Psoas muscle (tissue), 8 donors: ENCODE data around the gene PCDH15. TPM values are rescaled to one million over a fixed set of nuclear protein-coding genes. Genes with fewer than 3 reads are reported as not detected.

Experiments used
- ATAC-seq, 4 donors: fragments of 200-7000 bp; cut with Tn5 transposase; one replicate each; pipeline ENCODE4 v1.9.1; 2020; ENCODE audit warnings: moderate library complexity in 3 of 4, mild to moderate bottlenecking in 2 of 4
- DNase-seq, 2 donors: peaks; one replicate each; pipeline ENCODE4 v3.0.0-alpha.2; 2020
- H3K27ac ChIP-seq: fragments of 200-600 bp; one replicate; pipeline ENCODE4 v1.8.0; 2022
- H3K27me3 ChIP-seq, 3 donors: fragments of 200-600 bp in 1 of 3; one replicate each; pipeline versions ENCODE4 v1.6.1 to v1.8.0; 2013 to 2022; ENCODE audit warnings: low read length in 2 of 3, mild to moderate bottlenecking in 2 of 3, moderate library complexity in 1 of 3; ENCODE audit not compliant: insufficient read depth in 3 of 3
- H3K36me3 ChIP-seq, 2 donors: fragments of 200-600 bp in 1 of 2; one replicate each; pipeline versions ENCODE4 v1.6.1 to v1.8.0; 2013 to 2022; ENCODE audit warnings: low read depth in 1 of 2, mild to moderate bottlenecking in 1 of 2, moderate library complexity in 1 of 2; ENCODE audit not compliant: insufficient read depth in 1 of 2
- H3K4me1 ChIP-seq: fragments of 200-600 bp; one replicate; pipeline ENCODE4 v1.8.0; 2022
- H3K4me3 ChIP-seq: fragments of 200-600 bp; one replicate; pipeline ENCODE4 v1.8.0; 2022; ENCODE audit warnings: mild to moderate bottlenecking
- H3K9me3 ChIP-seq: fragments of 200-600 bp; one replicate; pipeline ENCODE4 v1.8.0; 2022
- CTCF ChIP-seq: fragments of 200-600 bp; IDR thresholded peaks from one replicate; pipeline ENCODE4 v1.8.0; 2022; ENCODE audit warnings: antibody characterized with exemption
- WGBS, 3 donors: extraction: QIAGEN DNeasy Blood & Tissue Kit; methylation state at CpG; one replicate each; pipeline versions ENCODE4 v1.1.6 to v1.1.7; 2013; 5-methylcytosine and 5-hydroxymethylcytosine counted together
- intact Hi-C, 2 donors: fragments of 100-400 bp; cut with DNase I; formaldehyde crosslinking; loops; one replicate each; pipeline versions ENCODE4 v1.11.0 to v1.14.2; 2022
- polyA plus RNA-seq, 3 donors: library from polyadenylated mRNA; stranded (reverse); fragments of 200-250 nt; gene quantifications; one replicate each; pipeline ENCODE4 v1.2.3, GENCODE V29; 2013
- total RNA-seq, 4 donors: library from RNA; stranded (reverse); fragmentation: NEBNext Ultra II Directional in 2 of 4; extraction: Animal tissue kit (Norgen Biotek cat#: 25700) in 2 of 4; gene quantifications; one replicate each; pipeline versions ENCODE4 v1.2.1 to v1.2.4, GENCODE V29; 2021 to 2023
- donor health status: healthy with polysubstance abuse.
- donor health status: DM: no; HTN: no; CAD: no; lungs with moderate emphysema.
- donor health status: Bipolar disorder and iron deficiency.
- donor health status: healthy.
- donor health status: DM: yes; HTN: yes; CAD: no.
- donor health status: DM: no; HTN: no; CAD: no.
- donor health status: DM: no; HTN: no; CAD: no.
- donor health status: DM: yes; HTN: yes; CAD: no.

PCDH15 gene
- total and polyA plus RNA-seq, 7 donors: not detected

GRCh38 chr10:54769051-54769450, 32.0 kb downstream of the PCDH15 start:
- H3K4me3 ChIP-seq: no peak overlapping the region
- H3K9me3 ChIP-seq: no peaks in the 10 kb centered on the region
- WGBS, 3 donors: 68 to 76% (median 71%) methylated on average over 2 of the region's 2 CpGs
- TF ChIP-seq CTCF: no peak
- ATAC-seq (no peak), DNase-seq (no peak)
- no peaks in the 10 kb centered on the region for H3K36me3 ChIP-seq
- H3K4me1 ChIP-seq: no peaks in the 10 kb centered on the region
- no peaks in the 10 kb centered on the region for H3K27me3 ChIP-seq
- H3K27ac ChIP-seq: no peak overlapping the region
- intact Hi-C loops: no loop called here

GRCh38 chr10:54758791-54759190, 42.2 kb downstream of the PCDH15 start:
- ATAC-seq (no peak), DNase-seq (no peak)
- Histone ChIP-seq H3K9me3 (no peaks in the 10 kb centered on the region), H3K27me3 (no peaks in the 10 kb centered on the region), H3K4me3 (no peak overlapping the region), H3K36me3 (no peaks in the 10 kb centered on the region), H3K27ac (no peak overlapping the region), H3K4me1 (no peaks in the 10 kb centered on the region)
- intact Hi-C loops: no loop called here
- TF ChIP-seq CTCF: no peak
- 34 to 60% (median 38%) methylated on average over 2 of the region's 2 CpGs for WGBS, 3 donors

- 64 to 82% (median 74%) methylated on average over 1 of the region's 1 CpG for WGBS, 3 donors
- no peak for DNase-seq
These were observed 51.4 kb downstream of the PCDH15 start for GRCh38 chr10:54749623-54750022.

GRCh38 chr10:54745436-54745835, 55.6 kb downstream of the PCDH15 start:
- H3K9me3 ChIP-seq: no peaks in the 10 kb centered on the region
- ATAC-seq (no peak), DNase-seq (no peak)
- intact Hi-C loops: no loop called here
- no peaks in the 10 kb centered on the region for H3K27me3 ChIP-seq
- no peak overlapping the region for H3K4me3 ChIP-seq
- 74 to 81% (median 80%) methylated on average over 2 of the region's 2 CpGs for WGBS, 3 donors
- H3K36me3 ChIP-seq: no peaks in the 10 kb centered on the region
- no peaks in the 10 kb centered on the region for H3K4me1 ChIP-seq
- no peak for TF ChIP-seq CTCF
- H3K27ac ChIP-seq: no peak overlapping the region

More at GRCh38 chr10:54749623-54750022, 51.4 kb downstream of the PCDH15 start:
- intact Hi-C loops: no loop called here
- no peak overlapping the region for H3K27ac ChIP-seq
- H3K9me3 ChIP-seq: no peaks in the 10 kb centered on the region
- H3K4me3 ChIP-seq: no peak overlapping the region
- no peaks in the 10 kb centered on the region for H3K27me3 ChIP-seq
- H3K36me3 ChIP-seq: no peaks in the 10 kb centered on the region
- TF ChIP-seq CTCF: no peak
- ATAC-seq: no peak
- H3K4me1 ChIP-seq: no peaks in the 10 kb centered on the region

GRCh38 chr10:54742416-54742815, 58.6 kb downstream of the PCDH15 start:
- no peak for ATAC-seq
- no peaks in the 10 kb centered on the region for H3K36me3 ChIP-seq
- H3K27me3 ChIP-seq: no peaks in the 10 kb centered on the region
- H3K4me3 ChIP-seq: no peak overlapping the region
- no peak for DNase-seq
- 86 to 90% (median 89%) methylated on average over 4 of the region's 4 CpGs for WGBS, 3 donors
- H3K9me3 ChIP-seq: no peaks in the 10 kb centered on the region
- TF ChIP-seq CTCF: no peak
- no peaks in the 10 kb centered on the region for H3K4me1 ChIP-seq
- H3K27ac ChIP-seq: no peak overlapping the region
- intact Hi-C loops: no loop called here
